Spleen (tissue), 11 donors: ENCODE data around the gene FGR. TPM values are rescaled to one million over a fixed set of nuclear protein-coding genes. Genes with fewer than 3 reads are reported as not detected.
A peak's percentile ranks its signal among the peaks of the same experiment; 100 is the strongest.

Experiments used
- DNase-seq: peaks from one replicate; pipeline ENCODE4 v3.0.0-alpha.2; 2020
- H3K27ac ChIP-seq, 8 donors: fragments of 200-600 bp; sonication (generic) in 7 of 8; 1 replicate in 4 of 8; 2 replicates in 4 of 8; pipeline versions ENCODE4 v1.5.0 to v1.8.0; 2016 to 2021; ENCODE audit warnings: inconsistent platforms in 4 of 8, mild to moderate bottlenecking in 4 of 8, moderate library complexity in 1 of 8
- H3K27me3 ChIP-seq, 7 donors: fragments of 200-600 bp; sonication (generic) in 6 of 7; replicated peaks in 1 of 7; 1 replicate in 4 of 7; 2 replicates in 3 of 7; pipeline versions ENCODE4 v1.5.0 to v1.8.0; 2016 to 2021; ENCODE audit warnings: inconsistent platforms in 3 of 7, mild to moderate bottlenecking in 1 of 7
- H3K36me3 ChIP-seq, 6 donors: fragments of 200-600 bp; sonication (generic) in 5 of 6; 1 replicate in 4 of 6; 2 replicates in 2 of 6; pipeline versions ENCODE4 v1.5.0 to v1.8.0; 2016 to 2021; ENCODE audit warnings: inconsistent platforms in 2 of 6
- H3K4me1 ChIP-seq, 6 donors: fragments of 200-600 bp; sonication (generic) in 5 of 6; 1 replicate in 3 of 6; 2 replicates in 3 of 6; pipeline versions ENCODE4 v1.5.0 to v1.8.0; 2016 to 2021; ENCODE audit warnings: inconsistent platforms in 3 of 6
- H3K4me3 ChIP-seq, 8 donors: fragments of 200-600 bp; sonication (generic) in 7 of 8; 1 replicate in 4 of 8; 2 replicates in 4 of 8; pipeline versions ENCODE4 v1.5.0 to v1.8.0; 2016 to 2021; ENCODE audit warnings: inconsistent platforms in 4 of 8, mild to moderate bottlenecking in 4 of 8, moderate library complexity in 2 of 8
- H3K9me3 ChIP-seq, 8 donors: fragments of 200-600 bp; sonication (generic) in 7 of 8; 1 replicate in 4 of 8; 2 replicates in 4 of 8; pipeline versions ENCODE4 v1.5.0 to v1.8.0; 2016 to 2021; ENCODE audit warnings: inconsistent platforms in 4 of 8
- CTCF ChIP-seq, 11 experiments: fragments of 200-600 bp in 7 of 11; fragments of 450-650 bp in 4 of 11; sonication (generic) in 4 of 11; IDR thresholded peaks in 8 of 11; conservative IDR thresholded peaks in 3 of 11; 1 replicate in 7 of 11; 2 replicates in 4 of 11; pipeline versions ENCODE4 v1.4.0 to v1.8.0; 2016 to 2021; ENCODE audit warnings: antibody characterized with exemption in 11 of 11, inconsistent platforms in 4 of 11, mild to moderate bottlenecking in 1 of 11
- POLR2A ChIP-seq, 3 donors: fragments of 450-650 bp; IDR thresholded peaks; one replicate each; pipeline ENCODE4 v1.5.1; 2017; ENCODE audit warnings: antibody characterized with exemption in 3 of 3, mild to moderate bottlenecking in 1 of 3
- POLR2AphosphoS5 ChIP-seq, 3 donors: sonication (generic); formaldehyde crosslinking; IDR thresholded peaks; one replicate each; pipeline ENCODE4 v1.5.1; 2017; ENCODE audit warnings: antibody characterized with exemption in 3 of 3
- WGBS, 5 donors: extraction: QIAGEN DNeasy Blood & Tissue Kit in 3 of 5; methylation state at CpG; one replicate each; pipeline versions ENCODE4 v1.1.5 to v1.1.7; 2013 to 2018; 5-methylcytosine and 5-hydroxymethylcytosine counted together
- intact Hi-C: fragments of 100-400 bp; cut with DNase I; formaldehyde crosslinking; loops from one replicate; pipeline ENCODE4 v1.15.0; 2023; ENCODE audit warnings: low total_unique reads
- polyA plus RNA-seq, 3 donors: library from polyadenylated mRNA; stranded (reverse); fragments of 200-250 nt; gene quantifications; one replicate each; pipeline ENCODE4 v1.2.1, GENCODE V29; 2013
- total RNA-seq, 7 donors: library from RNA; depleted of rRNA in 3 of 7; stranded (reverse); fragments of >200 nt in 3 of 7; fragmentation: NEBNext Ultra II Directional in 4 of 7; extraction: Animal tissue kit (Norgen Biotek cat#: 25700) in 4 of 7; gene quantifications; one replicate each; pipeline versions ENCODE4 v1.1.0 to v1.2.1, GENCODE V29; 2016 to 2021
- donor health status: healthy with polysubstance abuse.
- donor health status: DM: no; HTN: no; CAD: no; lungs with moderate emphysema.
- donor health status: DM: no; HTN: no; CAD: no.
- donor health status: Bipolar disorder and iron deficiency.
- donor health status: healthy.
- donor health status: DM: no; HTN: no; CAD: no.
- donor health status: DM: yes; HTN: yes; CAD: no.

FGR gene
- total and polyA plus RNA-seq, 10 donors: 44.7 to 249 (median 121) TPM

GRCh38 chr1:27583479-27583878 lies 51.5 kb downstream of the FGR start:
- Histone ChIP-seq H3K36me3 (peaks cover 0 to 9% (median 0%) of the 10 kb centered on the region in 6 donors), H3K27me3 (no peaks in the 10 kb centered on the region), H3K4me1 (peaks cover 7 to 100% (median 63%) of the 10 kb centered on the region in 6 donors), H3K27ac (peak overlapping the region; percentile 36 to 96 (median 68)), H3K4me3 (no peak overlapping the region), H3K9me3 (no peaks in the 10 kb centered on the region)
- intact Hi-C loops: no loop called here
- no peak for TF ChIP-seq CTCF (IDR thresholded peaks at IDR 0.05 in 8 of 11, conservative IDR thresholded peaks at IDR 0.05 in 3 of 11)
- no peak for TF ChIP-seq POLR2A (IDR thresholded peaks at IDR 0.05)
- no peak for TF ChIP-seq POLR2AphosphoS5 (IDR thresholded peaks at IDR 0.05)
- 54 to 75% (median 71%) methylated on average over 3 of the region's 3 CpGs for WGBS, 5 donors
- no peak for DNase-seq

GRCh38 chr1:27581823-27582243 lies 53.2 kb downstream of the FGR start:
- no peak for DNase-seq
- WGBS, 5 donors: 52 to 75% (median 72%) methylated on average over 6 of the region's 6 CpGs
- Histone ChIP-seq H3K27ac (peak overlapping the region in 7 of 8 donors; percentile 48 to 96 (median 66)), H3K4me3 (no peak overlapping the region), H3K4me1 (peaks cover 12 to 100% (median 67%) of the 10 kb centered on the region in 6 donors), H3K9me3 (no peaks in the 10 kb centered on the region), H3K36me3 (peaks cover 0 to 4% (median 0%) of the 10 kb centered on the region in 6 donors), H3K27me3 (no peaks in the 10 kb centered on the region)
- peak; percentile 42 to 57 (median 46) for TF ChIP-seq POLR2AphosphoS5 (IDR thresholded peaks at IDR 0.05)
- no peak for TF ChIP-seq CTCF (IDR thresholded peaks at IDR 0.05 in 8 of 11, conservative IDR thresholded peaks at IDR 0.05 in 3 of 11)
- intact Hi-C loops: no loop called here

- Histone ChIP-seq H3K27me3 (peaks cover 0 to 15% (median 0%) of the 10 kb centered on the region in 7 donors), H3K36me3 (no peaks in the 10 kb centered on the region), H3K9me3 (no peaks in the 10 kb centered on the region), H3K27ac (peak overlapping the region; percentile 51 to 96 (median 84)), H3K4me1 (peaks cover 45 to 100% (median 79%) of the 10 kb centered on the region in 6 donors), H3K4me3 (no peak overlapping the region)
- no peak for DNase-seq
- 26 to 44% (median 31%) methylated on average over 3 to 4 of the region's 4 CpGs for WGBS, 5 donors
- intact Hi-C loops: no loop called here
- TF ChIP-seq CTCF (IDR thresholded peaks at IDR 0.05 in 8 of 11, conservative IDR thresholded peaks at IDR 0.05 in 3 of 11) (no peak), POLR2AphosphoS5 (IDR thresholded peaks at IDR 0.05) (no peak), POLR2A (IDR thresholded peaks at IDR 0.05) (no peak)
Measured at GRCh38 chr1:27577504-27578188, 57.3 kb downstream of the FGR start.

- Histone ChIP-seq H3K36me3 (no peaks in the 10 kb centered on the region), H3K27me3 (peaks cover 0 to 15% (median 0%) of the 10 kb centered on the region in 7 donors), H3K9me3 (no peaks in the 10 kb centered on the region), H3K4me3 (peak overlapping the region in 1 of 8 donors; percentile 69), H3K4me1 (peaks cover 51 to 100% (median 80%) of the 10 kb centered on the region in 6 donors), H3K27ac (peak overlapping the region in 7 of 8 donors; percentile 82 to 96 (median 86))
- WGBS, 5 donors: 52 to 70% (median 53%) methylated on average over 7 of the region's 7 CpGs
- intact Hi-C loops: no loop called here
- no peak for DNase-seq
- TF ChIP-seq CTCF (IDR thresholded peaks at IDR 0.05 in 8 of 11, conservative IDR thresholded peaks at IDR 0.05 in 3 of 11) (no peak), POLR2A (IDR thresholded peaks at IDR 0.05) (no peak), POLR2AphosphoS5 (IDR thresholded peaks at IDR 0.05) (no peak)
Measured at GRCh38 chr1:27576806-27577227, 58.2 kb downstream of the FGR start.
